ENCODE data around the gene GHR. TPM values are rescaled to one million over a fixed set of nuclear protein-coding genes. Genes with fewer than 3 reads are reported as not detected.

The GHR gene
- total and polyA plus RNA-seq, 10 donors, result 0.42 to 11.5 (median 5.1) TPM

- WGBS, 5 donors, result 83 to 91% (median 88%) methylated on average over 7 of the region's 7 CpGs
- intact Hi-C loops (cut with DNase I; ENCODE audit: low total_unique reads), result no loop called here
- Histone ChIP-seq H3K4me1 (no peaks in the 10 kb centered on the region), H3K27ac (no peak overlapping the region), H3K36me3 (peaks cover 0 to 14% (median 0%) of the 10 kb centered on the region in 6 donors), H3K27me3 (replicated peaks in 1 of 7) (no peaks in the 10 kb centered on the region), H3K4me3 (no peak overlapping the region), H3K9me3 (peaks cover 0 to 29% (median 23%) of the 10 kb centered on the region in 8 donors)
- DNase-seq, result no peak
- TF ChIP-seq POLR2A (IDR thresholded peaks at IDR 0.05), result no peak
- no peak for TF ChIP-seq CTCF (IDR thresholded peaks at IDR 0.05 in 8 of 11, conservative IDR thresholded peaks at IDR 0.05 in 3 of 11)
- TF ChIP-seq POLR2AphosphoS5 (IDR thresholded peaks at IDR 0.05), result no peak
Observed at GRCh38 chr5:42701351-42702059, 278.3 kb downstream of the GHR start.

- Histone ChIP-seq H3K27me3 (replicated peaks in 1 of 7) (no peaks in the 10 kb centered on the region), H3K4me1 (no peaks in the 10 kb centered on the region), H3K36me3 (peaks cover 0 to 14% (median 0%) of the 10 kb centered on the region in 6 donors), H3K9me3 (peaks cover 0 to 32% (median 24%) of the 10 kb centered on the region in 8 donors), H3K27ac (no peak overlapping the region), H3K4me3 (no peak overlapping the region)
- WGBS, 5 donors, result 2 to 92% (median 47%) methylated on average over 1 of the region's 1 CpG
- TF ChIP-seq POLR2AphosphoS5 (IDR thresholded peaks at IDR 0.05), result no peak
- TF ChIP-seq POLR2A (IDR thresholded peaks at IDR 0.05), result no peak
- no peak for TF ChIP-seq CTCF (IDR thresholded peaks at IDR 0.05 in 8 of 11, conservative IDR thresholded peaks at IDR 0.05 in 3 of 11)
- intact Hi-C loops (cut with DNase I; ENCODE audit: low total_unique reads), result no loop called here
- no peak for DNase-seq
Observed at GRCh38 chr5:42703238-42703637, 280.0 kb downstream of the GHR start.

- peaks cover 0 to 10% (median 0%) of the 10 kb centered on the region in 6 donors for H3K4me1 ChIP-seq
- H3K9me3 ChIP-seq, result no peaks in the 10 kb centered on the region
- no peak overlapping the region for H3K27ac ChIP-seq
- 42 to 55% (median 49%) methylated on average over 3 of the region's 3 CpGs for WGBS, 5 donors
- no peak overlapping the region for H3K4me3 ChIP-seq
- no peak for TF ChIP-seq POLR2A (IDR thresholded peaks at IDR 0.05)
- TF ChIP-seq CTCF (IDR thresholded peaks at IDR 0.05 in 8 of 11, conservative IDR thresholded peaks at IDR 0.05 in 3 of 11), result no peak
- no peak for TF ChIP-seq POLR2AphosphoS5 (IDR thresholded peaks at IDR 0.05)
- intact Hi-C loops (cut with DNase I; ENCODE audit: low total_unique reads), result no loop called here
- H3K27me3 ChIP-seq (replicated peaks in 1 of 7), result no peaks in the 10 kb centered on the region
- DNase-seq, result no peak
- peaks cover 0 to 8% (median 2%) of the 10 kb centered on the region in 6 donors for H3K36me3 ChIP-seq
Observed at GRCh38 chr5:42715785-42716184, 292.5 kb downstream of the GHR start.

- H3K9me3 ChIP-seq, result no peaks in the 10 kb centered on the region
- H3K4me3 ChIP-seq, result no peak overlapping the region
- intact Hi-C loops (cut with DNase I; ENCODE audit: low total_unique reads), result no loop called here
- 39 to 46% (median 45%) methylated on average over 4 of the region's 4 CpGs for WGBS, 5 donors
- peaks cover 0 to 8% (median 2%) of the 10 kb centered on the region in 6 donors for H3K36me3 ChIP-seq
- H3K4me1 ChIP-seq, result peaks cover 0 to 10% (median 0%) of the 10 kb centered on the region in 6 donors
- H3K27ac ChIP-seq, result no peak overlapping the region
- H3K27me3 ChIP-seq (replicated peaks in 1 of 7), result no peaks in the 10 kb centered on the region
- no peak for DNase-seq
- no peak for TF ChIP-seq POLR2A (IDR thresholded peaks at IDR 0.05)
- no peak for TF ChIP-seq POLR2AphosphoS5 (IDR thresholded peaks at IDR 0.05)
- TF ChIP-seq CTCF (IDR thresholded peaks at IDR 0.05 in 8 of 11, conservative IDR thresholded peaks at IDR 0.05 in 3 of 11), result no peak
Observed at GRCh38 chr5:42718591-42718990, 295.4 kb downstream of the GHR start.

Data from spleen (tissue), 11 donors.